Stimulated activated CD4-positive, alpha-beta T cell treated with anti-CD3 and anti-CD28 coated beads, Interleukin-12 subunit alpha, Interleukin-12 subunit beta, amount 100 ng/mL, for 4 hours (primary cell): ENCODE results near the gene SWI5.
A peak's percentile ranks its signal among the peaks of the same experiment; 100 is the strongest.

Experiments
- DNase-seq: peaks from one replicate; pipeline ENCODE4 v3.0.0-alpha.2; 2020

Gene SWI5

GRCh38 chr9:128322404-128323211 is 46.5 kb downstream of the SWI5 start, which contains the start of the genes COQ4 and TRUB2:
COQ4 (plus strand) TSS chr9:128322839; CDS start chr9:128322859, 20 bp downstream.
TRUB2 (minus strand) TSS chr9:128322447; CDS start chr9:128322408, 39 bp downstream.
- DNase-seq, result peak; percentile 89

GRCh38 chr9:128323212-128323730 is 47.2 kb downstream of the SWI5 start:
- peak; percentile 27 for DNase-seq

GRCh38 chr9:128323791-128324190 is 47.7 kb downstream of the SWI5 start:
- no peak for DNase-seq

- DNase-seq, result no peak
These were observed 48.3 kb downstream of the SWI5 start for GRCh38 chr9:128324401-128324800.

GRCh38 chr9:128325629-128326028 is 49.6 kb downstream of the SWI5 start:
- DNase-seq, result no peak

- no peak for DNase-seq
These were observed 57.4 kb downstream of the SWI5 start for GRCh38 chr9:128333451-128333869.

- no peak for DNase-seq
These were observed 59.1 kb downstream of the SWI5 start for GRCh38 chr9:128335161-128335560.

GRCh38 chr9:128335914-128336313 is 59.8 kb downstream of the SWI5 start:
- DNase-seq, result no peak

- no peak for DNase-seq
These were observed 61.9 kb downstream of the SWI5 start for GRCh38 chr9:128337936-128338335.
